ENCODE data around the gene UBE2L6.

UBE2L6 gene

GRCh38 chr11:57567515-57568329 is at the start of gene UBE2L6:
Gene UBE2L6 (minus strand): TSS chr11:57567672. CDS start chr11:57567611, 61 bp downstream.
- DNase-seq (ENCODE audit: low spot score), result peak; percentile 14

GRCh38 chr11:57616595-57616994 is 49.1 kb upstream of the UBE2L6 start:
- DNase-seq (ENCODE audit: low spot score), result no peak

DNA sequence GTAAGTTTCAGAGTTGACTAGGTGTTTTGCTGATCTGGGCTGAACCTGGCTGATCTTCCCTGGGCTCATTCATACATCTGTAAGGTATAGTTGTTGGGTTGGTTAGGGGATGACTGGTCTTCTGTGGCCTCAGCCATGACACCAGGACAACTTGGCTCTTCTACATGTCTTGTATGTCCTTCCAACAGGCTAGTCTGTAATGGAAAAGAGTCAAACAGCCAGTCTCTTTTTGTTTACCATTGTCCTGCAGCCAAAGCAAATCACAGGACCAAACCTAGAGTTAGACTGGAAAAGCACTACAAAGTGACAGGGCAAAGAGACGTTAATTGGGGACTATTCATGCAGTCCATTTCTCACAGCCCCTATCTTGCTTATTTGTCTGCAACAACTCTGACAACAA is 47.8 kb upstream of the UBE2L6 start:
- DNase-seq (ENCODE audit: low spot score), result no peak

- no peak for DNase-seq (ENCODE audit: low spot score)
Measured at GRCh38 chr11:57614234-57614772, 46.8 kb upstream of the UBE2L6 start.

DNA sequence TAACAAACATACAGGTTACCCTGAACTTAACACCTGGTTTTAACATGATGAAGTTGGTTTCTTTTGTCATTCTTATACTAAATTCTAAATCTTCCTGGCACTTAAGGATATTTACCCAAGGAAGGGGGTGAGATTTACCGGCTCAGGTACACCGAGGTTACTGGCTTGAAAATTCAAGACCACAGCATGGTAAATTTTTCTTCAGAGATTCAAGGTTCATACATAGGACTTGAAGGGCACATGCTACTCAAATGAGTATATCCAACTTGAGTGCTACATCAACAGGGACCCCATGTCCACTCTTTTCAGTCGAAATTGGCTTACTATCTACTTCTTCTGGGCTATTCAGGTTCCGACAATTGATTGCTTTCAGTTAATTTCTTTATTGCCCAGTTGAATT is 42.7 kb upstream of the UBE2L6 start:
- no peak for DNase-seq (ENCODE audit: low spot score)

DNA sequence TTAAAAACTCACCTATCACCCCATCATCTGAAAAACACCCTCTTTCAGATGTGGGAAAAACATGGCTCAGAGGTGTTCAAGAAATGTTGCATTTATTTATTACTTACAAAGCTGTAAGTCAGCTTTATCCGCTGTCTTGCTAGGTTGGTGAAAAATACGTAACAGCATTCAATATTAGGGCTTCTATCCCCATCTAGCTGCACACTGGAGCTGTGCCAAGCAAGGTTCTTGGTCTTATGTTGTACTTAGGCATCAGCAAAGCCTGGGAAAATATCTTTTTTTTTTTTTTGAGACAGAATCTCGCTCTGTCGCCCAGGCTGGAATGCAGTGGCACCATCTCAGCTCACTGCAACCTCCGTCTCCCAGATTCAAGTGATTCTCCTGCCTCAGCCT is 37.6 kb upstream of the UBE2L6 start:
- no peak for DNase-seq (ENCODE audit: low spot score)

GRCh38 chr11:57604296-57605027 is 37.0 kb upstream of the UBE2L6 start:
- no peak for DNase-seq (ENCODE audit: low spot score)

GRCh38 chr11:57601297-57601696 is 33.8 kb upstream of the UBE2L6 start:
- DNase-seq (ENCODE audit: low spot score), result no peak

- no peak for DNase-seq (ENCODE audit: low spot score)
Measured at GRCh38 chr11:57599381-57599780, 31.9 kb upstream of the UBE2L6 start.

DNA sequence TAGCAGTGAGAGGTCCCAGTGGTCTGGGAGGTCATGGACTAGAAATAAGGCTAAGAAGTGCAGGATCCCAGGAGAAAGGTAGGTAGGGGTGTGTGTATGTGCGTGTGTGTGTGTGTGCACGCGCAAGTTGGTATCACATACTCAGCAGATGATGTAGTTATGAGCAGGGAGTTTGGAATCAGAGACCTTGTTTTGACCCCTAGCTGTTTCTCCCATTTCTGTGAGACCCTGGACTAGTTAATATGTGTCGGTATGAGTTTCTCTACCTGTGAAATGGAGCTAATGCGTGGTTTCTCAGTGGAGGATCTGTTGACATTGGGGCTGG is 31.3 kb upstream of the UBE2L6 start:
- no peak for DNase-seq (ENCODE audit: low spot score)

DNA sequence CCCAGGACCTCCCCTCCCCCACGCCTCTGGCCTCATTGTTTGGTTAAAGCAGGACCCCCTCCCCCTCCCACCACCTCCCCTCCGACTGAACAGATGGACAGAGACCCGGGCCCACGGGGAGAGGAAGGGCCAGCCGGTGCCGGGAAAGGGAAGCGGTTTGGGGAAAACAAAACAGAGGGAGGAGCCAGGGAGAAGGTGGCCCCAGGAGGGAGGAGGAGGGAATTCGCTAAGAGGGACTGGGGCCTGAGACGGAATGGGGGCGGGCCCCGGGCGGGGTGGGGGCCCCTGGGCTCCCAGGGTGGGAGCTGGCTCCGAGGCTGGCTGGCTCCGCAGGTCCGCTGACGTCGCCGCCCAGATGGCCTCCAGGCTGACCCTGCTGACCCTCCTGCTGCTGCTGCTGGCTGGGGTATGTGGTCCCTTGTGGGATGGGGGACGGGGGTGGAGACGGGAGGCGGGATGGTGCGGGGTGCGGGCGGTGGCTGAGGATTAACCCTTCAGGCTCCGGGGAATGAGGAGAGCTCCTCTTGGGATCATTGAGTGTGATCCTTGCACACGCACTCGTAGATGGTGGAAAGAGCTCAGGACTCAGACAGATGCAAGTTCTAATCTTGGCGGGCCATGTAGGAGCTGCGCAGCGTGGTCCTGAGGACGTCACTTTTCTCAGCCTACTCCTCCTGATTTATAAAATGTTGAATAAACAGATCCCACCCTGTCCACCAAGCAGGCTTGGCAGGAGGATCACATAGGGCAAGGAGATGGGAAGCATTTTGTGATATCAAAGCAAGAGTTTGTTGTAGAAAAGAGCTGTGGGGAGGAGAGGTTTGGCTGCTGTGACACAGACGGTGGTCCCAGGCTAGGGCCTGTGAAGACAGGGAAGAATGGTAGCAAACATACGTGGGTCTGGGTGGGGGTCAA is 30.7 kb upstream of the UBE2L6 start:
- DNase-seq (ENCODE audit: low spot score), result peak; percentile 17

- DNase-seq (ENCODE audit: low spot score), result no peak
Measured at GRCh38 chr11:57597461-57597915, 30.0 kb upstream of the UBE2L6 start, which contains the start of gene SERPING1. Gene SERPING1 (plus strand): TSS chr11:57597685. CDS start chr11:57598271, 586 bp downstream.

GRCh38 chr11:57596266-57596885 is 28.9 kb upstream of the UBE2L6 start:
- DNase-seq (ENCODE audit: low spot score), result no peak

DNA sequence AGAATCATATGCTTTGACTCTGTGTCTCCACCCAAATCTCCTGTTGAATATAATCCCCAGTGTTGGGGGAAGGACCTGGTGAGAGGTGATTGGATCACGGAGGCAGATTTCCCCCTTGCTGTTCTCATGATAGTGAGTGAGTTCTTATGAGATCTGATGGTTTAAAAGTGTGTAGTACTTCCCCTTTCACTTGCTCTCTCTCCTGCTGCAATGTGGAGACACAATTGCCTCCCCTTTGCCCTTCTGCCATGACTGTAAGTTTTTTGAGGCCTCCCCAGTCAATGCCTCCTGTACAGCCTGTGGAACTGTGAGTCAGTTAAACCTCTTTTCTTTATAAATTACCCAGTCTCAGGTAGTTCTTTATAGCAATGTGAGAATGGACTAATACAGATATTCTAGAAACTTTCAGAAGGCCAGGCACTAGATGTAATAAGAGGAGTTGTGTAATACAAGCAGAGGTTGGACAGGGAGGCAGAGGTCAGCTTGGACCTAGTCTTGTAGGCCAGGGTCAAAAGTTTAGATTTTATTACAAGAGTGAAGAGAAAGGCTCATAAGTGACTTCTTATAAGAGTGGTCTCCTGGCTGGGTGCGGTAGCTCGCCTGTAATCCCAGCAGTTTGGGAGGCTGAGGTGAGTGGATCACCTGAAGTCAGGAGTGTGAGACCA is 20.7 kb upstream of the UBE2L6 start:
- DNase-seq (ENCODE audit: low spot score), result no peak

DNA sequence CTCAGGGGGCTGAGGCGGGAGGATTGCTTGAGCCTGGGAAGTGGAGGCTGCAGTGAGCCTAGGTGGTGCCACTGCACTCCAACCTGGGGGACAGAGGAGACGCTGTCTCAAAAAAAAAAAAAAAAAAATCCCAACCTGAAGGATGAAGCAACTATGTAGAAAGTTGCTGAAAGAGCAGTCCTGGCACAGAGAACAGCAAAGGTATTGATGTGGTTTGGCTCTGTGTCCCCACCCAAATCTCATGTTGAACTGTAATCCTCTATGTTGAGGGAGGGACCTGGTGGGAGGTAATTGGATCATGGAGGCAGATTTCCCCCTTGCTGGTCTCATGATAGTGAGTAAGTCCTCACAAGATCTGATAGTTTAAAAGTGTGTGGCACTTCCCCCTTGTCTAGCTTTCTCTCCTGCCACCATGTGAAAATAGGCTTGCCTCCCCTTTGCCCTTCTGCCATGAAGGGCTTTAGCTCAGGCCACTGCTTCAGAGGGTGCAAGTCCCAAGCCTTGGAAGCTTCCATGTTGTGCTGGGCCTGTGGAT is 19.3 kb upstream of the UBE2L6 start:
- no peak for DNase-seq (ENCODE audit: low spot score)

- no peak for DNase-seq (ENCODE audit: low spot score)
Measured at GRCh38 chr11:57585301-57585700, 17.8 kb upstream of the UBE2L6 start.

- DNase-seq (ENCODE audit: low spot score), result no peak
Measured at GRCh38 chr11:57584341-57584740, 16.9 kb upstream of the UBE2L6 start.

- no peak for DNase-seq (ENCODE audit: low spot score)
Measured at GRCh38 chr11:57574061-57574460, 6.6 kb upstream of the UBE2L6 start.

- DNase-seq (ENCODE audit: low spot score), result peak; percentile 14
Measured at GRCh38 chr11:57571606-57572005, 4.1 kb upstream of the UBE2L6 start.

DNA sequence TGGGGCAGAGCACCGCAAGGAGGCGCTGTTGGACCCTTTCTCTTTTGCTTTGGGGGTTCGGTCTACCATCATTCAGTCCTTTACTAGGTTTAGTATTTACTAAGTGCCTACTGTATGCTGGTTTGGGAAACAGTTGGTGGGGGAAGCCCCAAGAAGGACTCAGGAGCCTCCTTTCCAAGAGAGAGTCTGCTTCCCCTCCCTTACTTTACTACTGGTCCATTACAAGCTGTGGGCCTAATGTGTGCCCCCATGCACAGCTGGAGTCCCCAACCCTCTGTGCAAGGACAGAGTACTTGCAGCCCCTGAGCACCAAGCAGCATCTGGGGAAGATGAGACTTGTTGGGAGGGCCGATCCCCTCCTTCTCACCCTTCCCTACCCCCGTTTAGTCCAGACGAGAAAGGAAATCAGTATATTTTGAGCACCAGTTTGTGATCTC is 876 bp upstream of the UBE2L6 start:
- DNase-seq (ENCODE audit: low spot score), result peak; percentile 77
